SK-N-SH (cell line): ENCODE measurements around the gene FFAR4. TPM values are rescaled to one million over a fixed set of nuclear protein-coding genes. Genes with fewer than 3 reads are reported as not detected.

Experiments used
- CTCF ChIA-PET: fragments of 300-600, 350-600 bp; formaldehyde crosslinking; extraction: SDS; loops from one replicate; lab custom pipeline; 2021; lab: Yijun Ruan, JAX
- POLR2A ChIA-PET: fragments of 350-600 bp; sonication (Branson Sonifier 250); formaldehyde crosslinking; extraction: SDS; loops from one replicate; lab custom pipeline; 2020; ENCODE audit warnings: antibody characterized with exemption, inconsistent platforms; lab: Yijun Ruan, JAX
- DNase-seq: peaks from one replicate; pipeline ENCODE4 v3.0.0; 2012
- H2AFZ ChIP-seq: fragments of 200-600 bp; sonication (generic); 2 replicates; pipeline ENCODE4 v1.8.1; 2016; ENCODE audit warnings: antibody characterized with exemption, mild to moderate bottlenecking, low read depth
- H3F3A ChIP-seq: fragments of 200-600 bp; sonication (generic); replicated peaks from 2 replicates; pipeline ENCODE3; 2016; ENCODE audit warnings: antibody characterized with exemption, mild to moderate bottlenecking; ENCODE audit not compliant: insufficient read depth
- H3K27ac ChIP-seq, 2 experiments: fragments of 200-500 bp in 1 of 2; fragments of 200-600 bp in 1 of 2; sonication (Bioruptor generic) in 1 of 2; sonication (generic), shearing (Covaris generic) in 1 of 2; 2 replicates each; pipeline versions ENCODE4 v1.5.1 to v1.6.1; 2014 to 2016; ENCODE audit warnings: low read depth in 2 of 2, inconsistent platforms in 1 of 2, low read length in 1 of 2, mild to moderate bottlenecking in 1 of 2, mixed read lengths in 1 of 2
- H3K27me3 ChIP-seq: fragments of 200-600 bp; sonication (generic), shearing (Covaris generic); 2 replicates; pipeline ENCODE4 v1.6.1; 2016; ENCODE audit warnings: mixed run types; ENCODE audit not compliant: insufficient read depth
- H3K36me3 ChIP-seq, 2 experiments: fragments of 200-500 bp in 1 of 2; fragments of 200-600 bp in 1 of 2; sonication (Bioruptor generic) in 1 of 2; sonication (generic) in 1 of 2; replicated peaks in 1 of 2; 2 replicates each; pipeline versions ENCODE3 to v1.5.1; 2014 to 2016; ENCODE audit warnings: low read length in 1 of 2, mild to moderate bottlenecking in 1 of 2; ENCODE audit not compliant: insufficient read depth in 2 of 2, control insufficient read depth in 1 of 2
- H3K4me1 ChIP-seq, 2 experiments: fragments of 200-500 bp in 1 of 2; fragments of 200-600 bp in 1 of 2; sonication (Bioruptor generic) in 1 of 2; sonication (generic), shearing (Covaris generic) in 1 of 2; 2 replicates each; pipeline versions ENCODE4 v1.5.1 to v1.6.1; 2014 to 2016; ENCODE audit warnings: low read depth in 1 of 2, low read length in 1 of 2, mixed run types in 1 of 2; ENCODE audit not compliant: insufficient read depth in 2 of 2, control insufficient read depth in 1 of 2
- H3K4me2 ChIP-seq: fragments of 200-600 bp; sonication (generic), shearing (Covaris generic); 2 replicates; pipeline ENCODE4 v1.6.1; 2017; ENCODE audit warnings: mixed run types
- H3K4me3 ChIP-seq, 2 experiments: fragments of 200-500 bp in 1 of 2; fragments of 200-600 bp in 1 of 2; sonication (Bioruptor generic) in 1 of 2; sonication (generic), shearing (Covaris generic) in 1 of 2; 2 replicates each; pipeline versions ENCODE4 v1.5.1 to v1.8.1; 2014 to 2016; ENCODE audit warnings: low read depth in 2 of 2, inconsistent platforms in 1 of 2, low read length in 1 of 2, mild to moderate bottlenecking in 1 of 2, mixed read lengths in 1 of 2, moderate library complexity in 1 of 2
- H3K79me2 ChIP-seq: fragments of 200-600 bp; sonication (generic); 2 replicates; pipeline ENCODE4 v1.8.1; 2017; ENCODE audit warnings: mild to moderate bottlenecking; ENCODE audit not compliant: insufficient read depth
- H3K9ac ChIP-seq: fragments of 200-600 bp; sonication (generic); 2 replicates; pipeline ENCODE4 v1.6.1; 2017; ENCODE audit warnings: mixed run types
- H3K9me2 ChIP-seq: fragments of 200-600 bp; sonication (generic); 2 replicates; pipeline ENCODE4 v1.6.1; 2017; ENCODE audit warnings: mixed run types
- H3K9me3 ChIP-seq: fragments of 200-600 bp; sonication (generic); 2 replicates; pipeline ENCODE4 v1.6.1; 2017; ENCODE audit warnings: mixed run types, mild to moderate bottlenecking, moderate library complexity
- H4K20me1 ChIP-seq: fragments of 200-600 bp; sonication (generic); 2 replicates; pipeline ENCODE4 v1.6.1; 2017; ENCODE audit warnings: mild to moderate bottlenecking, mixed run types; ENCODE audit not compliant: insufficient read depth
- CHD2 ChIP-seq: fragments of 150-350 bp; IDR thresholded peaks from 2 replicates; pipeline ENCODE4 v1.6.1; 2018; ENCODE audit warnings: low read length; ENCODE audit not compliant: partially characterized antibody
- CTCF ChIP-seq: fragments of 200-600 bp; sonication (generic); IDR thresholded peaks from 2 replicates; pipeline ENCODE4 v1.6.1; 2017; ENCODE audit warnings: antibody characterized with exemption, mild to moderate bottlenecking, moderate library complexity
- EP300 ChIP-seq, 2 experiments: IDR thresholded peaks; 2 replicates each; pipeline versions ENCODE4 v1.4.0 to v1.6.1; 2012; ENCODE audit warnings: borderline replicate concordance in 1 of 2, low read depth in 1 of 2, low read length in 1 of 2
- EZH2phosphoT487 ChIP-seq: fragments of 200-600 bp; sonication (generic); IDR thresholded peaks from 2 replicates; pipeline ENCODE4 v1.6.1; 2017; ENCODE audit warnings: low read depth, mixed run types, mild to moderate bottlenecking, antibody characterized with exemption, moderate library complexity, borderline replicate concordance
- FOSL2 ChIP-seq: IDR thresholded peaks from 2 replicates; pipeline ENCODE4 v1.4.0; 2012; ENCODE audit warnings: low read depth, mild to moderate bottlenecking, moderate library complexity, borderline replicate concordance
- FOXJ3 ChIP-seq: sonication (generic); formaldehyde crosslinking; IDR thresholded peaks from 2 replicates; pipeline ENCODE4 v1.5.1; 2020; ENCODE audit warnings: mild to moderate bottlenecking, missing genetic modification reagents
- FOXM1 ChIP-seq: IDR thresholded peaks from 2 replicates; pipeline ENCODE4 v1.4.0; 2012; ENCODE audit warnings: low read depth, mild to moderate bottlenecking
- GABPA ChIP-seq: IDR thresholded peaks from 2 replicates; pipeline ENCODE4 v1.4.0; 2012; ENCODE audit warnings: low read depth, mild to moderate bottlenecking
- GATA2 ChIP-seq: sonication (generic); formaldehyde crosslinking; IDR thresholded peaks from 2 replicates; pipeline ENCODE4 v1.5.0; 2020; ENCODE audit warnings: mild to moderate bottlenecking, missing genetic modification reagents
- IRF3 ChIP-seq: fragments of 150-350 bp; IDR thresholded peaks from 2 replicates; pipeline ENCODE4 v1.6.1; 2016; ENCODE audit warnings: mild to moderate bottlenecking, low read depth, low read length
- JUND ChIP-seq: IDR thresholded peaks from 2 replicates; pipeline ENCODE4 v1.4.0; 2012
- NFIC ChIP-seq: IDR thresholded peaks from 2 replicates; pipeline ENCODE4 v1.4.0; 2012; ENCODE audit warnings: borderline replicate concordance
- NRF1 ChIP-seq: IDR thresholded peaks from 2 replicates; pipeline ENCODE4 v1.6.1; 2012; ENCODE audit warnings: low read depth, mild to moderate bottlenecking, low read length
- POLR2AphosphoS5 ChIP-seq: IDR thresholded peaks from 2 replicates; pipeline ENCODE4 v1.6.1; 2012; ENCODE audit warnings: low read depth, low read length
- RCOR1 ChIP-seq: fragments of 150-350 bp; IDR thresholded peaks from 2 replicates; pipeline ENCODE4 v1.6.1; 2017; ENCODE audit warnings: antibody characterized with exemption, low read length
- RXRA ChIP-seq: IDR thresholded peaks from 2 replicates; pipeline ENCODE4 v1.4.0; 2012; ENCODE audit warnings: low read depth, mild to moderate bottlenecking, borderline replicate concordance
- SMC3 ChIP-seq: IDR thresholded peaks from 2 replicates; pipeline ENCODE4 v1.6.1; 2012; ENCODE audit warnings: low read depth, low read length, improper control_type of control experiment
- TAF1 ChIP-seq: IDR thresholded peaks from 2 replicates; pipeline ENCODE4 v1.6.1; 2012; ENCODE audit warnings: low read depth, mild to moderate bottlenecking, low read length, moderate library complexity, borderline replicate concordance
- USF1 ChIP-seq: IDR thresholded peaks from 2 replicates; pipeline ENCODE4 v1.4.0; 2012; ENCODE audit warnings: low read depth, borderline replicate concordance
- YY1 ChIP-seq: IDR thresholded peaks from 2 replicates; pipeline ENCODE4 v1.4.0; 2012; ENCODE audit warnings: low read depth, mild to moderate bottlenecking
- WGBS: methylation state at CpG from one replicate; pipeline ENCODE4 v1.1.6; 2017; ENCODE audit warnings: low lambda C conversion rate; 5-methylcytosine and 5-hydroxymethylcytosine counted together
- polyA plus RNA-seq, 3 experiments: library from polyadenylated mRNA; depleted of rRNA; stranded (reverse); fragments of >200 nt; gene quantifications; 2 replicates each; pipeline ENCODE4 v1.2.3, GENCODE V29; 2012

FFAR4 gene
- polyA plus RNA-seq, 1 of the 3 experiments (the other 2 are of a cell fraction): not detected

- TF ChIP-seq NFIC: no peak
- Histone ChIP-seq H3K4me1 (peaks cover 0 to 5% of the 10 kb centered on the region in 2 experiments; a peak in 1 of 4 replicates), H3K9me3 (no peaks in the 10 kb centered on the region), H3K27ac (no peak overlapping the region), H3K4me2 (no peak overlapping the region), H3K9ac (no peak overlapping the region), H3K27me3 (peaks cover 28% of the 10 kb centered on the region; the same call in 1 of the 2 replicates), H3K4me3 (no peak overlapping the region), H3F3A (no peaks in the 10 kb centered on the region), H2AFZ (no peak overlapping the region), H3K9me2 (no peaks in the 10 kb centered on the region), H3K36me3 (no peaks in the 10 kb centered on the region), H3K79me2 (no peaks in the 10 kb centered on the region), H4K20me1 (no peaks in the 10 kb centered on the region)
- POLR2A ChIA-PET: no interaction called here
- 15% methylated on average over 2 of the region's 2 CpGs for WGBS
- no peak for DNase-seq
- CTCF ChIA-PET: no interaction called here
These were observed 37.7 kb downstream of the FFAR4 start for GRCh38 chr10:93604146-93604545.

- no peak for DNase-seq
- no peak overlapping the region for H3K4me3 ChIP-seq
- ChIA-PET CTCF (no interaction called here), POLR2A (no interaction called here)
- no peaks in the 10 kb centered on the region for H3K9me3 ChIP-seq
- no peak overlapping the region for H3K27ac ChIP-seq
- H3K9ac ChIP-seq: no peak overlapping the region
- peaks cover 12% of the 10 kb centered on the region; the same call in 1 of the 2 replicates for H3K27me3 ChIP-seq
- H3K36me3 ChIP-seq: no peaks in the 10 kb centered on the region
- no peaks in the 10 kb centered on the region for H4K20me1 ChIP-seq
- no peak overlapping the region for H3K4me2 ChIP-seq
- H3K79me2 ChIP-seq: no peaks in the 10 kb centered on the region
- TF ChIP-seq NRF1 (no peak), CTCF (no peak), RXRA (no peak), CHD2 (no peak), USF1 (no peak), SMC3 (no peak), EZH2phosphoT487 (no peak), YY1 (no peak), RCOR1 (no peak), NFIC (no peak), POLR2AphosphoS5 (no peak), FOXJ3 (CRISPR knock-in tag) (no peak), GABPA (no peak), JUND (no peak), GATA2 (CRISPR knock-in tag) (no peak), EP300 (IDR thresholded peaks at IDR 0.05; ENCODE audit: borderline replicate concordance in 1 of 2, low read depth in 1 of 2, low read length in 1 of 2) (no peak), FOSL2 (no peak), FOXM1 (no peak), TAF1 (no peak), IRF3 (no peak)
- H3K9me2 ChIP-seq: no peaks in the 10 kb centered on the region
- H3K4me1 ChIP-seq: no peaks in the 10 kb centered on the region
- no peaks in the 10 kb centered on the region for H3F3A ChIP-seq
- WGBS: 35% methylated on average over 3 of the region's 3 CpGs
- no peak overlapping the region for H2AFZ ChIP-seq
These were observed 42.0 kb downstream of the FFAR4 start for GRCh38 chr10:93608421-93608820.
